Progenitor cell of endocrine pancreas (in vitro differentiated cells): Measurements from ENCODE around the gene SMARCAD1. TPM values are rescaled to one million over a fixed set of nuclear protein-coding genes. Genes with fewer than 3 reads are reported as not detected.
"Not testable (repeated sequence)": the region's sequence is repeated elsewhere in the genome, so short reads cannot be mapped to it uniquely, and the experiment has no call there.

ENCODE experiments used
- DNase-seq: peaks from one replicate; pipeline ENCODE4 v3.0.0; 2021; ENCODE audit warnings: low spot score; ENCODE audit not compliant: unreplicated experiment
- H3K27ac Mint-ChIP-seq: 2 replicates; pipeline ENCODE4 v1.8.0; 2021; ENCODE audit warnings: mild to moderate bottlenecking, moderate library complexity, mixed read lengths
- H3K27me3 Mint-ChIP-seq: 2 replicates; pipeline ENCODE4 v1.8.0; 2021; ENCODE audit warnings: mixed read lengths
- H3K36me3 Mint-ChIP-seq: 2 replicates; pipeline ENCODE4 v1.8.0; 2022; ENCODE audit warnings: mixed read lengths; ENCODE audit not compliant: insufficient read depth
- H3K4me1 Mint-ChIP-seq: 2 replicates; pipeline ENCODE4 v1.8.0; 2021; ENCODE audit warnings: low read depth, mixed read lengths
- H3K4me3 Mint-ChIP-seq: 2 replicates; pipeline ENCODE4 v1.8.0; 2021; ENCODE audit warnings: low read depth, mild to moderate bottlenecking, moderate library complexity, mixed read lengths
- H3K9me3 Mint-ChIP-seq: 2 replicates; pipeline ENCODE4 v1.8.0; 2021; ENCODE audit warnings: low read depth, mixed read lengths
- total RNA-seq: library from RNA; stranded (reverse); gene quantifications from 2 replicates; pipeline ENCODE4 v1.2.1, GENCODE V29; 2021
- TF ChIP-seq, protein P1 (sequence below): fragments of 200-600 bp; sonication (generic); IDR thresholded peaks from one replicate; pipeline ENCODE4 v1.5.0; 2021; ENCODE audit warnings: antibody characterized with exemption, mild to moderate bottlenecking; ENCODE audit not compliant: unreplicated experiment

The SMARCAD1 gene
- total RNA-seq, 1 donor from 2014 or later: 74.9 TPM

DNA sequence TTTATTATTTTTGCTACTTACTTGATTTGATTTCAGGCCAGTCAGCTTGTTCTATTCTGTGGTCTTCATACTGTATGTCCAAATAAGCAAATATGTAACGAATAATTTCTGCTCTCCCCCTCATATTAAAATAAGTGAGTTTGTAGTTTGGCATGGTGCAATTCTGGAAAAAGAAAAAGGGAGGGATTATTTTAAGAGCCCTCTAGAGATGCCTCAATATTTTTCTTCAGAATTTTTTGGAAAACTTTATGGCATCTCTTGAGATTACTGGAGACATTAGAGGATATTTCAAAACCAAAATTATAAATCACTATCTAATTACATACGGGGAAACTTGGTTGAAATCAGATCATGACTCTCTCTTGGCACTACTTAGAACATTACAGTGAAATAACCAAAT is 126.8 kb downstream of the SMARCAD1 start:
- Mint-ChIP-seq H3K27ac (no peak overlapping the region), H3K4me1 (peaks cover 7% of the 10 kb centered on the region), H3K4me3 (no peak overlapping the region), H3K9me3 (no peaks in the 10 kb centered on the region), H3K36me3 (no peaks in the 10 kb centered on the region), H3K27me3 (peaks cover 4% of the 10 kb centered on the region)
- TF ChIP-seq, protein P1, sequence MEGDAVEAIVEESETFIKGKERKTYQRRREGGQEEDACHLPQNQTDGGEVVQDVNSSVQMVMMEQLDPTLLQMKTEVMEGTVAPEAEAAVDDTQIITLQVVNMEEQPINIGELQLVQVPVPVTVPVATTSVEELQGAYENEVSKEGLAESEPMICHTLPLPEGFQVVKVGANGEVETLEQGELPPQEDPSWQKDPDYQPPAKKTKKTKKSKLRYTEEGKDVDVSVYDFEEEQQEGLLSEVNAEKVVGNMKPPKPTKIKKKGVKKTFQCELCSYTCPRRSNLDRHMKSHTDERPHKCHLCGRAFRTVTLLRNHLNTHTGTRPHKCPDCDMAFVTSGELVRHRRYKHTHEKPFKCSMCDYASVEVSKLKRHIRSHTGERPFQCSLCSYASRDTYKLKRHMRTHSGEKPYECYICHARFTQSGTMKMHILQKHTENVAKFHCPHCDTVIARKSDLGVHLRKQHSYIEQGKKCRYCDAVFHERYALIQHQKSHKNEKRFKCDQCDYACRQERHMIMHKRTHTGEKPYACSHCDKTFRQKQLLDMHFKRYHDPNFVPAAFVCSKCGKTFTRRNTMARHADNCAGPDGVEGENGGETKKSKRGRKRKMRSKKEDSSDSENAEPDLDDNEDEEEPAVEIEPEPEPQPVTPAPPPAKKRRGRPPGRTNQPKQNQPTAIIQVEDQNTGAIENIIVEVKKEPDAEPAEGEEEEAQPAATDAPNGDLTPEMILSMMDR: no peak
- DNase-seq: no peak

DNA sequence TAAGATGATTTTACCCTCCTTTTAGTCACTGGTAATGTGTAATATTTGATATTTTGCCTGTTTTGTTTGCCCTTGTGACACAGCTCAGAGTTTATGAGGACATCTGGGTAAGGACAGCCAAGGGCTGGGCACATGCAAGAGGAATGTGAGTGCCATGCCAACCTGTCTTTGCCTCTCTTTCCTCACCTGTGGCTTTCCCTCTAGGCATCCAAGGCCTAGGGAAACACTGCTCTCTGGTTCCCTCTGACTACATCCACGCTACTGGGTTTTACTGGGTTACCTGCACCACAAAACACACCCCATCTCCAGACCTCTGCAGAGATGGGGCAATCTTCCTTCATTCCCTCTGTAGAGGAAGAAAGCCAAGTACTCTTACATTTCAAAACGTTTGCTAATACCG is 127.3 kb downstream of the SMARCAD1 start:
- Mint-ChIP-seq H3K36me3 (no peaks in the 10 kb centered on the region), H3K27ac (no peak overlapping the region), H3K4me3 (no peak overlapping the region), H3K9me3 (no peaks in the 10 kb centered on the region), H3K27me3 (peaks cover 1% of the 10 kb centered on the region), H3K4me1 (peaks cover 7% of the 10 kb centered on the region)
- TF ChIP-seq, protein P1: no peak
- DNase-seq: no peak

DNA sequence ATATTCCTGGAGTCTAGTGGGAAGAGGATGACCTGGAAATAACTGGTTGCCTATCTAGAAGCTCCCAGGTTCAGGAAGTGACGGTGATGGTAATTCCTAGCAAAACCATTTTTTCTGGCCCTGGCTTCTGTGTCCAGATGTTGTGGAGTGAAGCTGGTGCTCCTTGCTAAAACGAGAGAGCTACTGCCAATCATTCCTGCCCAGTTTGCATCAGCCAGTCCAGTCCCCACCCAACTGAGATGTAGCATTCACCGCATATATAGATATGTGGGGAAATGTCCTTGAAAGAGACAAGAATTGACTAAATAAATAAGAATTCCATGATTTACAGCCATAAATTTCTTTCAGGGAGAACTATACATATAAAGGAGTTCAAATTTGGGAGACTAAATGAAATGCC is 128.6 kb downstream of the SMARCAD1 start:
- TF ChIP-seq, protein P1: no peak
- H3K27ac Mint-ChIP-seq: no peak overlapping the region
- DNase-seq: no peak
- H3K4me3 Mint-ChIP-seq: no peak overlapping the region
- peaks cover 7% of the 10 kb centered on the region for H3K4me1 Mint-ChIP-seq
- no peaks in the 10 kb centered on the region for H3K27me3 Mint-ChIP-seq
- H3K9me3 Mint-ChIP-seq: no peaks in the 10 kb centered on the region
- H3K36me3 Mint-ChIP-seq: no peaks in the 10 kb centered on the region

DNA sequence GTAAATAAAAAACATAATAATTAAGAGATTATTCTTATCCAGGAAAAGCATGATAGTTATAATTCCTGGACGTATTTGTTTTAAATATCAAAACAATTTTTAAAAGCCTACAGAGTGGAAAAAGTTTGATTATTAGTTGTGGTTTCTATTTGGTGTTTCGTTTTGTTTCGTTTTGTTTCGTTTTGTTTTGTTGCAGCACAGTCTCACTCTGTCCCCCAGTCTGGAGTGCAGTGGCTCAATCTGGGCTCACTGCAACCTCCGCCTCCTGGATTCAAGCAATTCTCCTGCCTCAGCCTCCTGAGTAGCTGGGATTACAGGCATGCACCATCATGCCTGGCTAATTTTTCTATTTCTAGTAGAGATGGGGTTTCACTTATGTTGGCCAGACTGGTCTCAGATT is 129.1 kb downstream of the SMARCAD1 start:
- not testable (repeated sequence) for H3K27ac Mint-ChIP-seq, H3K27me3 Mint-ChIP-seq, H3K36me3 Mint-ChIP-seq, H3K4me1 Mint-ChIP-seq, H3K4me3 Mint-ChIP-seq, H3K9me3 Mint-ChIP-seq, DNase-seq

DNA sequence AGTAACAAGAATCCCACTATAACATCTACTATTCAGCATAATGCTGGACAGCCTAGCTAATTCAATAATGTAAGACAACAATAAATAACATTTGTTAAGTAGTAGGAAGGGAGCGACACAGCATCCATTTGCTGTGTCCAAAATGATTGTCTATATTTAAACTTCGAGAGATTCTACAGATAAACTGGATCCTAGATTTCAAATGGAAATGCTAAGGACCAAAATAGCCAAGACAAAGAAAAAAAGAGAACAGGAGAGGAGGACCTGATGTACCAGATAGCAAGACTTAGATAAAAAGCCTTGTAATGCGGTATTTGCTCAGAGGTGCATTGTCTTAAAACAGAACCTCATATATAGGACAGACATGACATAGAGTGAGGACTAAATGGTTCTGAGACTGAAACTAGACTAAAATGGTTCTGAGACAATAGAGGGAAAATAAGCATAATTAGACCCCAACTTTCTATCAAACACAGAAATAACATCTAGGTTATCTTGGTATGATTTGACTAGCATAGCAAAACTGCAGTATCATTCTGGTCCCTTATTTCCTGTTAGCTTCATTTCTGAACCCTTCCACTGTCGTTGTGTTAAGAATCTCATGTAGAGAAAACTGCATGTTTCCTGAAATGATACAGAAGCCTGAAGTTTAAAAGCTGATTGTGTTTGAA is 131.2 kb downstream of the SMARCAD1 start:
- Mint-ChIP-seq H3K27me3 (no peaks in the 10 kb centered on the region), H3K27ac (no peak overlapping the region), H3K9me3 (no peaks in the 10 kb centered on the region), H3K36me3 (no peaks in the 10 kb centered on the region), H3K4me1 (no peaks in the 10 kb centered on the region), H3K4me3 (no peak overlapping the region)
- TF ChIP-seq, protein P1: no peak
- no peak for DNase-seq

DNA sequence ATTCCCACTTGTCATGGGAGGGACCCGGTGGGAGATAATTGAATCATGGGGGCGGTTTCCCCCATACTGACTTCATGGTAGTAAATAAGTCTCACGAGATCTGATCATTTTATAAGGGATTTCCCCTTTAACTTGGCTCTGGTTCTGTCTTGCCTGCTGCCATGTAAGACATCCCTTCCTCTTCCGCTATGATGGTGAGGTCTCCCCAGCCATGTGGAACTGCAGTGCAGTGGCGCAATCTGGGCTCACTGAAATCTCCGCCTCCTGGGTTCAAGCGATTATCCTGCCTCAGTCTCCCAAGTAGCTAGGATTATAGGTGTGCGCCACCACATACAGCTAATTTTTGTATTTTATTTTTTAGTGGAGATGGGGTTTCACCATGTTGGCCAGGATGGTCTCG is 132.1 kb downstream of the SMARCAD1 start:
- Mint-ChIP-seq H3K27me3 (no peaks in the 10 kb centered on the region), H3K4me1 (peaks cover 1% of the 10 kb centered on the region), H3K36me3 (no peaks in the 10 kb centered on the region), H3K4me3 (no peak overlapping the region), H3K27ac (no peak overlapping the region), H3K9me3 (no peaks in the 10 kb centered on the region)
- DNase-seq: no peak
- TF ChIP-seq, protein P1: no peak
